SHP77 (cell line): ENCODE measurements around the gene TRPV3.
"Not testable (repeated sequence)": the region's sequence is repeated elsewhere in the genome, so short reads cannot be mapped to it uniquely, and the experiment has no call there.

Experiments
- DNase-seq, 2 experiments: peaks; one replicate each; lab custom pipeline; 2025; lab: John Stamatoyannopoulos, UW

TRPV3 gene

DNA sequence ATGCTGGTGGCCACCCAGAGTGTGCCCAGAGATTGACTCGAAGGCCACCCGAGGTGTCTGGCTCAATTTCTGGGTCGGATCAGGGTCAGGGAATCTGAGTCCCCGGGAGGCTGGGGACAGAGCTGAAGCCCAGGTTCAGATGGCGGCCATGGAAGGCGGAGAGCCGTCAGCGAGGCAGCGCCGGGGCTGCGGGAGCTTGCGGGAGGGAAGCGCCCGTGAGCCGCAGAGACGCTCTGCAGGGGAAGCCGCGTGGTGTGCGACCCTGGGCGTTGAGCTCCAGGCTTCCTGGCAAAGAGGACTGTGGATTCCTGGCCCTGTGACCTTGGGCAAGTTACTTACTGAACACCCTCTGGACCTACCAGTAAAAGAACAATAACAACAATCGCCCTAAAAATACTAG, 85.5 kb downstream of the TRPV3 start:
- no peak for DNase-seq

DNA sequence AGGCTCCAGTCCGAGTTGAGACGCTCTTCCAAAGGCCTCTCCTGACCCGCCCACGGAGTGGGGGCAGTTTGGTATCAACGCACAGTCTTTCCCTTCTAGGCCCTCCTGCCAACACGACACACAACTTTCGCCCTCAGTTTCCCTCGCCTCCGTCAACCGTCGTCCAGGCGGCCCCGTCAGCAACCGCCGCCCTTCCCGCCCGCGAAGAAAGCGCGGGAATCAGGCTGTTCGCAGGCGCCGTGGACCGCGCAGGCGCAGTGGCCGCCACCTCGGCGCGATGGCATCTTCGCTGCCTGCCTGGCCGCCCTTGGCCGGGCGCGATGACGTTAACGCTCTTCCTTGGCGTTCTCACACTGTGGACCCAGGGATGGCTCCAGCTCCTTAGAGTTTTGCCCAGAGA, 86.0 kb downstream of the TRPV3 start, which contains the start of gene SPATA22:
SPATA22 (minus strand) TSS at position 221 of the 400 bp plus-strand sequence. CDS start 2,494 bp downstream, outside the sequence.
- no peak for DNase-seq

DNA sequence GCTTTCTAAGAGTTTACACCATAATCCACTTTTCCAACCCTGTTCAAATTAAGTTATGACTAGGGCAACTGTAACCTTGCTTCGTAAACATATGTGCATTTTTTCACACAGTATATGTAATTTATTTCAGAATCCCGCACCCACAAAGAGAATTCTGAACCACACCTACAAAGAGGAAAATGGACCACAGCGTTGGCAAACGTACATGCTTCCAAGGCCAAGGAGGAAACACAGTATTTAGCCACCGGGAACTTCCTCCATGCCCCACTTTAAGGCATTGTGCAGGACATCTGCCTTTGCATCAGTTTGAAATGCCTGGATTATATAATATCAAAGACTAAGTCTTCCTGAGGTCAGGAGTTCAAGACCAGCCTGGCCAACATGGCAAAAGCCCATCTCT, 88.1 kb downstream of the TRPV3 start:
- DNase-seq: no peak

DNA sequence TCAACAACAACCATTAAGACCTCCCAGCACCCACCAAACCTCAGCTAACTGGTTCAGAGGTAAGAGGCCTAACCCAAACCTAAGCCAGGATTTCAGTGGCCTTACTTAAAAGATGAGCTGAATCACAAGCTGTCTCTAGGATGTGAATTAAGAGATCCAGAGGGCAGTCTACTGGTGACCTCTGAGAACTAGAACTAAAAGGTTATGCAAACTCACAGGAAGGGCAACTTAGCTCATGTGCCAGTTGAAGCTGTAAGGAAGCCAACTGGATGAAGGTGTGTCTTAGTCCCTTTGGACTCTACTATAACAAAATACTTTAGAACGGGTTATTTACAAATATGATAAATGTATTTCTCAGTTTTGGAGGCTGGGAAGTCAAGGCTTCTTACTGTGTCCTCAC, 91.3 kb downstream of the TRPV3 start:
- not testable (repeated sequence) for DNase-seq
